ENCODE data around the gene PTPRN2. TPM values are rescaled to one million over a fixed set of nuclear protein-coding genes. Genes with fewer than 3 reads are reported as not detected.

The PTPRN2 gene
- total and polyA plus RNA-seq, 8 donors: 4.9 to 136 (median 46.8) TPM

DNA sequence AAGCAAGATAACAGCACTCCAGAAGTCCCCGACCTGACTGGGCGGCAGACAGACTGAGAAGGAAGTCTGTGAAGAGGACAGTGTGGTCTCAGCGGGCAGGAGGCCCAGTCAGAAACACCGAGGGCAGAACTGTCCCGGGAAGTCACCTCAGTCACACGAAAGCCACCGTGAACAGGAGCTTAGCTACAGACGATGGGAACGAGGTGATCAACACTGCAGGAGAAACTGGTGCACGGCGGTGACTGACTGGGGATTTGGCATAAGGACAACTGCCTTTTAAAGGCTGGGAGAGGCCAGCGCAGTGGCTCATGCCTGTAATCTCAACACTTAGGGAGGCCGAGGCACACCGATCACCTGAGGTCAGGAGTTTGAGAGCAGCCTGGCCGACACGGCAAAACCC, 217.8 kb downstream of the PTPRN2 start:
- no peak overlapping the region for H3K4me3 ChIP-seq
- peaks cover 0 to 4% (median 0%) of the 10 kb centered on the region in 3 donors for H3K27me3 ChIP-seq
- no peaks in the 10 kb centered on the region for H3K36me3 ChIP-seq
- no peak overlapping the region for H3K27ac ChIP-seq
- no peak for DNase-seq
- 86 to 94% (median 91%) methylated on average over 16 of the region's 16 CpGs for WGBS, 5 donors
- H3K9me3 ChIP-seq: no peaks in the 10 kb centered on the region
- H3K4me1 ChIP-seq: no peaks in the 10 kb centered on the region
- TF ChIP-seq, protein P1, sequence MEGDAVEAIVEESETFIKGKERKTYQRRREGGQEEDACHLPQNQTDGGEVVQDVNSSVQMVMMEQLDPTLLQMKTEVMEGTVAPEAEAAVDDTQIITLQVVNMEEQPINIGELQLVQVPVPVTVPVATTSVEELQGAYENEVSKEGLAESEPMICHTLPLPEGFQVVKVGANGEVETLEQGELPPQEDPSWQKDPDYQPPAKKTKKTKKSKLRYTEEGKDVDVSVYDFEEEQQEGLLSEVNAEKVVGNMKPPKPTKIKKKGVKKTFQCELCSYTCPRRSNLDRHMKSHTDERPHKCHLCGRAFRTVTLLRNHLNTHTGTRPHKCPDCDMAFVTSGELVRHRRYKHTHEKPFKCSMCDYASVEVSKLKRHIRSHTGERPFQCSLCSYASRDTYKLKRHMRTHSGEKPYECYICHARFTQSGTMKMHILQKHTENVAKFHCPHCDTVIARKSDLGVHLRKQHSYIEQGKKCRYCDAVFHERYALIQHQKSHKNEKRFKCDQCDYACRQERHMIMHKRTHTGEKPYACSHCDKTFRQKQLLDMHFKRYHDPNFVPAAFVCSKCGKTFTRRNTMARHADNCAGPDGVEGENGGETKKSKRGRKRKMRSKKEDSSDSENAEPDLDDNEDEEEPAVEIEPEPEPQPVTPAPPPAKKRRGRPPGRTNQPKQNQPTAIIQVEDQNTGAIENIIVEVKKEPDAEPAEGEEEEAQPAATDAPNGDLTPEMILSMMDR (IDR thresholded peaks at IDR 0.05): no peak
- TF ChIP-seq EP300 (IDR thresholded peaks at IDR 0.05): no peak
- no peak for TF ChIP-seq POLR2A (IDR thresholded peaks at IDR 0.05)
- intact Hi-C loops (cut with DNase I; ENCODE audit: low total_unique reads): no loop called here

DNA sequence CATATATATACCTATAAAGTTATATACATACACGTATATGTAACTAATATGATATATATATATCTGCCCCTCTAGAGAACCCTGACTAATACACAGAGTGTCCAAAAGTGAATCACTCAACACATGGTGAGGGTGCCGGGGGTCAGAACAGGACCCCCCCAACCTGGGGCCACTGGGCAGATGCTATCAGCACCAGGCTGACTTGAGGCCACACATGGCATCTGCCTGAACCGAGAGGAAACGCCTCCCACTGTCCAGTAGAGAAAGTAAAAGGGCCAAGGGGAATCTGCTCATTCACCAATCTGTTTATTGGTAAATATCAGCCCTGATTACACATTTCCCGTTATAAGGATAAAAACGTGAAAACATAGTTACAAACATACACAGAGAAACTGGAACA, 218.3 kb downstream of the PTPRN2 start:
- 84 to 88% (median 85%) methylated on average over 6 of the region's 6 CpGs for WGBS, 5 donors
- Histone ChIP-seq H3K4me1 (no peaks in the 10 kb centered on the region), H3K27me3 (peaks cover 0 to 4% (median 0%) of the 10 kb centered on the region in 3 donors), H3K4me3 (no peak overlapping the region), H3K27ac (no peak overlapping the region), H3K36me3 (no peaks in the 10 kb centered on the region), H3K9me3 (no peaks in the 10 kb centered on the region)
- intact Hi-C loops (cut with DNase I; ENCODE audit: low total_unique reads): no loop called here
- no peak for DNase-seq
- TF ChIP-seq EP300 (IDR thresholded peaks at IDR 0.05): no peak
- TF ChIP-seq POLR2A (IDR thresholded peaks at IDR 0.05): no peak
- no peak for TF ChIP-seq POLR2AphosphoS5 (IDR thresholded peaks at IDR 0.05)
- TF ChIP-seq, protein P1 (IDR thresholded peaks at IDR 0.05): no peak

DNA sequence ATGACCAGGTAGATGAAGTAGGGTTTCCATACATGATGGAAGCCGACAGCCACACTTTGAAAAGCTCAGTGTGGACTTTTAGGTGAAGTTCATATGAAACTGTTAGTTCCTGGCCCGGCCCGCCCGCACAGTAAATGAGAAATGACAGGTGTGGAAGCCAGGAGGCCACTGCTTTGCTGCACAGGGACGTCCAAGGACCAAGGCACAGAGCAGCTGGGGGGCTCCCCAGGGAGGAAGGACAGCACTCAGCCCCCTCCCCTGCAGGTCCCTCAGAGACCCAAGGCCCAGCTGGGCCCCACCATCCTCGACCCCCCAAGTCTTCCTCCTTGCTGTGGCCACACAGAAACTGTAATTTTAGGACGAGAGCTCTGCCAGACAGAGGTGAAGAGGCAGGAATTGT, 219.2 kb downstream of the PTPRN2 start:
- TF ChIP-seq POLR2AphosphoS5 (IDR thresholded peaks at IDR 0.05): no peak
- TF ChIP-seq, protein P1 (IDR thresholded peaks at IDR 0.05): no peak
- TF ChIP-seq EP300 (IDR thresholded peaks at IDR 0.05): no peak
- no peak for TF ChIP-seq POLR2A (IDR thresholded peaks at IDR 0.05)
- H3K27ac ChIP-seq: no peak overlapping the region
- no peaks in the 10 kb centered on the region for H3K36me3 ChIP-seq
- H3K9me3 ChIP-seq: no peaks in the 10 kb centered on the region
- intact Hi-C loops (cut with DNase I; ENCODE audit: low total_unique reads): no loop called here
- H3K4me1 ChIP-seq: no peaks in the 10 kb centered on the region
- WGBS, 5 donors: 61 to 73% (median 64%) methylated on average over 7 of the region's 7 CpGs
- no peak overlapping the region for H3K4me3 ChIP-seq
- peaks cover 0 to 4% (median 0%) of the 10 kb centered on the region in 3 donors for H3K27me3 ChIP-seq
- no peak for DNase-seq

DNA sequence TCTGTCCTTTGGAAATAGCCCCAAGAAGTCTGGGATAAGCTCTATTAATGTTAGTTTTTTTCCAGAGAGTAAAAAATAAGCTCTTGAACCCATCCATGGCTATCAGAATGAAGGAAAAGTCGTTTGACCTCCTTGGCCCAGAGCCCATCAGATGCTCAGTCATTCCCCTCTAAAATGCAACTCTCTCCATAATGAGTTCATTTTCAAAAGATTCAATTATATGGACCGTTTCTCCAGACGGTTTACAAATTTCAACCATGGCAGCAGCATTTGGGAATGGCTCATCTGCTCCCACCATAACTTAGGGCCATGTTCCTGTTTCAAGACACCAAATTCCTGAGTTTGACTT, 220.0 kb downstream of the PTPRN2 start:
- DNase-seq: no peak
- peaks cover 0 to 4% (median 0%) of the 10 kb centered on the region in 3 donors for H3K27me3 ChIP-seq
- H3K9me3 ChIP-seq: no peaks in the 10 kb centered on the region
- H3K27ac ChIP-seq: no peak overlapping the region
- intact Hi-C loops (cut with DNase I; ENCODE audit: low total_unique reads): no loop called here
- 58 to 72% (median 68%) methylated on average over 3 of the region's 3 CpGs for WGBS, 5 donors
- no peaks in the 10 kb centered on the region for H3K36me3 ChIP-seq
- TF ChIP-seq, protein P1 (IDR thresholded peaks at IDR 0.05): no peak
- TF ChIP-seq POLR2A (IDR thresholded peaks at IDR 0.05) (no peak), EP300 (IDR thresholded peaks at IDR 0.05) (no peak), POLR2AphosphoS5 (IDR thresholded peaks at IDR 0.05) (no peak)
- H3K4me3 ChIP-seq: no peak overlapping the region
- no peaks in the 10 kb centered on the region for H3K4me1 ChIP-seq
